HG03103 (cell line): ENCODE data around the gene PCSK7.

Source experiments
- ATAC-seq: cut with Tn5 transposase; IDR thresholded peaks from one replicate; pipeline ENCODE4 v1.9.1; 2021; ENCODE audit warnings: low read depth; ENCODE audit not compliant: unreplicated experiment

Gene PCSK7

GRCh38 chr11:117170210-117170609 lies 61.7 kb downstream of the PCSK7 start:
- no peak for ATAC-seq

- no peak for ATAC-seq
Observed at GRCh38 chr11:117169736-117170135, 62.1 kb downstream of the PCSK7 start.

GRCh38 chr11:117166491-117166890 lies 65.4 kb downstream of the PCSK7 start:
- no peak for ATAC-seq

- ATAC-seq = no peak
Observed at GRCh38 chr11:117160826-117161225, 71.0 kb downstream of the PCSK7 start.

- no peak for ATAC-seq
Observed at GRCh38 chr11:117159892-117160291, 72.0 kb downstream of the PCSK7 start.

- no peak for ATAC-seq
Observed at GRCh38 chr11:117157507-117157906, 74.4 kb downstream of the PCSK7 start.

- no peak for ATAC-seq
Observed at GRCh38 chr11:117154468-117154867, 77.4 kb downstream of the PCSK7 start.
